ENCODE data around the gene DEDD.

- no peak for TF ChIP-seq POLR2A (IDR thresholded peaks at IDR 0.05; ENCODE audit: low read depth, low read length)
- no peak for TF ChIP-seq TAF1 (IDR thresholded peaks at IDR 0.05; ENCODE audit: borderline replicate concordance, low read depth, low read length)
These were observed 51.7 kb downstream of the DEDD start for GRCh38 chr1:161080441-161081405.
